Measurements from ENCODE around the gene EPS15. TPM values are rescaled to one million over a fixed set of nuclear protein-coding genes. Genes with fewer than 3 reads are reported as not detected.

EPS15 gene
- polyA plus RNA-seq, 1 donor (not counting 4 experiments of a cell fraction or from before 2014, with no cell fraction given), result 33.2 TPM

DNA sequence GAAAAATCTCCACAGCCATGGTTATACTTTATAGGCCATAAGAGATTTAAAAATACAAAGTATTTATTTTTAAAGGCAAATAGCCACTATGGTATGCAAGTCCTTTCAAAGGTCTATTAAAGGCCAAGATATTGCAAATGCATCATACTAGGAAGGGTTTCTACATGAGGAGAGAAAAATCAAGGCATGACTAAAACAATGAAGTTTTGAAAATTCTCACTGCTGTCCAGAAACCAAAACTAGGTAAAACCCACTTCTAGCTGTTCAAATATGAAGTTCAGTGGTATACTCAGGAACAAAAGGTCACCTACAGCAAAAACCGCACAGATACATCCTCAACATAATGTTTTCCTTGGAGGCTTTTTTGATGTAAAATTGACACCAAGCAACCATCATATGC, 75.0 kb downstream of the EPS15 start:
- FAIRE-seq, result no peak
- Histone ChIP-seq H3K9me3 (ENCODE audit: control insufficient read depth, low read depth, low read length) (no peaks in the 10 kb centered on the region), H3K27me3 (ENCODE audit: control insufficient read depth, extremely low read depth, insufficient read depth, low read length) (no peaks in the 10 kb centered on the region), H3K36me3 (ENCODE audit: control insufficient read depth in 2 of 2, extremely low read depth in 1 of 2, insufficient read depth in 2 of 2, low read length in 2 of 2) (peaks cover 0 to 6% of the 10 kb centered on the region in 2 experiments), H3K27ac (ENCODE audit: control insufficient read depth, insufficient read depth, low read length) (no peak overlapping the region), H3K4me1 (ENCODE audit: control insufficient read depth, extremely low read depth, insufficient read depth, low read length) (no peaks in the 10 kb centered on the region), H3K79me2 (ENCODE audit: control insufficient read depth, insufficient read depth, low read length) (no peaks in the 10 kb centered on the region), H4K20me1 (ENCODE audit: control insufficient read depth, extremely low read depth, insufficient read depth, low read length) (no peaks in the 10 kb centered on the region), H3K9ac (ENCODE audit: control insufficient read depth, extremely low read depth, insufficient read depth, low read length) (no peak overlapping the region), H3K4me2 (ENCODE audit: control insufficient read depth, extremely low read depth, insufficient read depth, low read depth, low read length) (no peak overlapping the region), H2AFZ (ENCODE audit: control insufficient read depth, low read length) (no peak overlapping the region), H3K4me3 (ENCODE audit: control insufficient read depth in 2 of 3, extremely low read depth in 1 of 3, insufficient read depth in 2 of 3, low read depth in 1 of 3, low read length in 3 of 3) (no peak overlapping the region), H3K9me1 (ENCODE audit: control insufficient read depth, extremely low read depth, insufficient read depth, low read length) (no peaks in the 10 kb centered on the region)
- DNase-seq (ENCODE audit: low read depth, low spot score), result no peak
- TF ChIP-seq EZH2 (IDR thresholded peaks at IDR 0.05; ENCODE audit: low read length), result no peak
- TF ChIP-seq, protein P1, sequence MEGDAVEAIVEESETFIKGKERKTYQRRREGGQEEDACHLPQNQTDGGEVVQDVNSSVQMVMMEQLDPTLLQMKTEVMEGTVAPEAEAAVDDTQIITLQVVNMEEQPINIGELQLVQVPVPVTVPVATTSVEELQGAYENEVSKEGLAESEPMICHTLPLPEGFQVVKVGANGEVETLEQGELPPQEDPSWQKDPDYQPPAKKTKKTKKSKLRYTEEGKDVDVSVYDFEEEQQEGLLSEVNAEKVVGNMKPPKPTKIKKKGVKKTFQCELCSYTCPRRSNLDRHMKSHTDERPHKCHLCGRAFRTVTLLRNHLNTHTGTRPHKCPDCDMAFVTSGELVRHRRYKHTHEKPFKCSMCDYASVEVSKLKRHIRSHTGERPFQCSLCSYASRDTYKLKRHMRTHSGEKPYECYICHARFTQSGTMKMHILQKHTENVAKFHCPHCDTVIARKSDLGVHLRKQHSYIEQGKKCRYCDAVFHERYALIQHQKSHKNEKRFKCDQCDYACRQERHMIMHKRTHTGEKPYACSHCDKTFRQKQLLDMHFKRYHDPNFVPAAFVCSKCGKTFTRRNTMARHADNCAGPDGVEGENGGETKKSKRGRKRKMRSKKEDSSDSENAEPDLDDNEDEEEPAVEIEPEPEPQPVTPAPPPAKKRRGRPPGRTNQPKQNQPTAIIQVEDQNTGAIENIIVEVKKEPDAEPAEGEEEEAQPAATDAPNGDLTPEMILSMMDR (optimal IDR thresholded peaks at IDR 0.05 in 1 of 3, IDR thresholded peaks at IDR 0.05 in 1 of 3, conservative IDR thresholded peaks at IDR 0.05 in 1 of 3; ENCODE audit: extremely low read depth in 1 of 3, insufficient read depth in 2 of 3, low read length in 3 of 3), result no peak
- dilution Hi-C loops (cut with MboI; ENCODE audit: extremely low pct_ligation_motif_present, low sequenced_read_pairs), result no loop called here

DNA sequence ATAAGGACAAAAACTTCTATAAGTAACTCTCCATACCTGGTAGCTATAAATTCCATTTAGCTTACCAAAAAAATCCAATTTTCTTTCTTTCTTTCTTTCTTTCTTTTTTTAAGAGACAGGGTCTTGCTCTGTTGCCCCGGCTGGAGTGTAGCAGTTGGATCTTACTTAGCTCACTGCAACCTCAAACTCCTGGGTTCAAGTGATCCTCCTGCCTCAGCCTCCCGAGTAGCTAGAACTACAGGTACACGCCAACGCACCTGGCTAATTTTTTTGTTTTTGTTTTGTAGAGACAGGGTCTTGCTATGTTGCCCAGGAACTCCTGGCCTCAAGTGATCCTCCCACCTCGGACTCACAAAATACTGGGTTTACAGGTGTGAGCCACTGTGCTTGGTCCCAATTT, 75.5 kb downstream of the EPS15 start:
- H3K9me3 ChIP-seq (ENCODE audit: control insufficient read depth, low read depth, low read length), result no peaks in the 10 kb centered on the region
- H3K79me2 ChIP-seq (ENCODE audit: control insufficient read depth, insufficient read depth, low read length), result no peaks in the 10 kb centered on the region
- H2AFZ ChIP-seq (ENCODE audit: control insufficient read depth, low read length), result no peak overlapping the region
- H3K9me1 ChIP-seq (ENCODE audit: control insufficient read depth, extremely low read depth, insufficient read depth, low read length), result no peaks in the 10 kb centered on the region
- no peak overlapping the region for H3K27ac ChIP-seq (ENCODE audit: control insufficient read depth, insufficient read depth, low read length)
- H3K9ac ChIP-seq (ENCODE audit: control insufficient read depth, extremely low read depth, insufficient read depth, low read length), result no peak overlapping the region
- dilution Hi-C loops (cut with MboI; ENCODE audit: extremely low pct_ligation_motif_present, low sequenced_read_pairs), result no loop called here
- H3K36me3 ChIP-seq (ENCODE audit: control insufficient read depth in 2 of 2, extremely low read depth in 1 of 2, insufficient read depth in 2 of 2, low read length in 2 of 2), result peaks cover 2 to 6% of the 10 kb centered on the region in 2 experiments
- H3K4me3 ChIP-seq (ENCODE audit: control insufficient read depth in 2 of 3, extremely low read depth in 1 of 3, insufficient read depth in 2 of 3, low read depth in 1 of 3, low read length in 3 of 3), result no peak overlapping the region
- TF ChIP-seq EZH2 (IDR thresholded peaks at IDR 0.05; ENCODE audit: low read length), result no peak
- TF ChIP-seq, protein P1 (optimal IDR thresholded peaks at IDR 0.05 in 1 of 3, IDR thresholded peaks at IDR 0.05 in 1 of 3, conservative IDR thresholded peaks at IDR 0.05 in 1 of 3; ENCODE audit: extremely low read depth in 1 of 3, insufficient read depth in 2 of 3, low read length in 3 of 3), result no peak
- FAIRE-seq (no peak), DNase-seq (ENCODE audit: low read depth, low spot score) (no peak)
- no peaks in the 10 kb centered on the region for H4K20me1 ChIP-seq (ENCODE audit: control insufficient read depth, extremely low read depth, insufficient read depth, low read length)
- H3K27me3 ChIP-seq (ENCODE audit: control insufficient read depth, extremely low read depth, insufficient read depth, low read length), result no peaks in the 10 kb centered on the region
- H3K4me2 ChIP-seq (ENCODE audit: control insufficient read depth, extremely low read depth, insufficient read depth, low read depth, low read length), result no peak overlapping the region
- H3K4me1 ChIP-seq (ENCODE audit: control insufficient read depth, extremely low read depth, insufficient read depth, low read length), result no peaks in the 10 kb centered on the region

Data from keratinocyte (primary cell).